ENCODE data around the gene EML5. TPM values are rescaled to one million over a fixed set of nuclear protein-coding genes. Genes with fewer than 3 reads are reported as not detected.

EML5 gene
- total RNA-seq, 1 donor from 2014 or later: 2.0 TPM

GRCh38 chr14:88688386-88688785 is 104.4 kb downstream of the EML5 start:
- no peaks in the 10 kb centered on the region for H3K4me1 Mint-ChIP-seq
- H3K9me3 Mint-ChIP-seq: peaks cover 6% of the 10 kb centered on the region
- no peaks in the 10 kb centered on the region for H3K36me3 Mint-ChIP-seq
- no peak for TF ChIP-seq CTCF (IDR thresholded peaks at IDR 0.05; ENCODE audit: unreplicated experiment)
- no peak overlapping the region for H3K4me3 Mint-ChIP-seq
- H3K27ac Mint-ChIP-seq: no peak overlapping the region
- no peaks in the 10 kb centered on the region for H3K27me3 Mint-ChIP-seq (ENCODE audit: low read depth)
- no peak for DNase-seq (ENCODE audit: low spot score in 2 of 2, unreplicated experiment in 2 of 2)

GRCh38 chr14:88683119-88683518 is 109.6 kb downstream of the EML5 start:
- Mint-ChIP-seq H3K27me3 (ENCODE audit: low read depth) (no peaks in the 10 kb centered on the region), H3K4me1 (peaks cover 3% of the 10 kb centered on the region)

GRCh38 chr14:88682495-88683114 is 110.1 kb downstream of the EML5 start:
- no peak for TF ChIP-seq CTCF (IDR thresholded peaks at IDR 0.05; ENCODE audit: unreplicated experiment)

More at GRCh38 chr14:88683119-88683518, 109.6 kb downstream of the EML5 start:
- DNase-seq (ENCODE audit: low spot score in 2 of 2, unreplicated experiment in 2 of 2): no peak
- Mint-ChIP-seq H3K27ac (no peak overlapping the region), H3K36me3 (no peaks in the 10 kb centered on the region), H3K9me3 (peaks cover 7% of the 10 kb centered on the region), H3K4me3 (no peak overlapping the region)
- no peak for TF ChIP-seq CTCF (IDR thresholded peaks at IDR 0.05; ENCODE audit: unreplicated experiment)

GRCh38 chr14:88681755-88682494 is 110.8 kb downstream of the EML5 start:
- H3K27me3 Mint-ChIP-seq (ENCODE audit: low read depth): no peaks in the 10 kb centered on the region
- no peak for DNase-seq (ENCODE audit: low spot score in 2 of 2, unreplicated experiment in 2 of 2)
- H3K36me3 Mint-ChIP-seq: no peaks in the 10 kb centered on the region
- no peak overlapping the region for H3K27ac Mint-ChIP-seq
- peaks cover 3% of the 10 kb centered on the region for H3K4me1 Mint-ChIP-seq
- TF ChIP-seq CTCF (IDR thresholded peaks at IDR 0.05; ENCODE audit: unreplicated experiment): no peak
- H3K4me3 Mint-ChIP-seq: no peak overlapping the region
- peaks cover 7% of the 10 kb centered on the region for H3K9me3 Mint-ChIP-seq

More at GRCh38 chr14:88682495-88683114, 110.1 kb downstream of the EML5 start:
- no peak overlapping the region for H3K27ac Mint-ChIP-seq
- no peaks in the 10 kb centered on the region for H3K27me3 Mint-ChIP-seq (ENCODE audit: low read depth)
- H3K4me3 Mint-ChIP-seq: no peak overlapping the region
- peaks cover 3% of the 10 kb centered on the region for H3K4me1 Mint-ChIP-seq
- H3K36me3 Mint-ChIP-seq: no peaks in the 10 kb centered on the region
- H3K9me3 Mint-ChIP-seq: peaks cover 7% of the 10 kb centered on the region
- DNase-seq (ENCODE audit: low spot score in 2 of 2, unreplicated experiment in 2 of 2): no peak

GRCh38 chr14:88669346-88669745 is 123.4 kb downstream of the EML5 start:
- Mint-ChIP-seq H3K36me3 (peaks cover 6% of the 10 kb centered on the region), H3K4me3 (no peak overlapping the region), H3K27me3 (ENCODE audit: low read depth) (no peaks in the 10 kb centered on the region), H3K4me1 (no peaks in the 10 kb centered on the region), H3K9me3 (peaks cover 21% of the 10 kb centered on the region), H3K27ac (no peak overlapping the region)
- TF ChIP-seq CTCF (IDR thresholded peaks at IDR 0.05; ENCODE audit: unreplicated experiment): no peak
- DNase-seq (ENCODE audit: low spot score in 2 of 2, unreplicated experiment in 2 of 2): no peak
